Activated B cell treated with CpG ODN at 0.5 μM for 24 hours (primary cell): ENCODE data around the gene ZNF578. TPM values are rescaled to one million over a fixed set of nuclear protein-coding genes. Genes with fewer than 3 reads are reported as not detected.
"Not testable (repeated sequence)": the region's sequence is repeated elsewhere in the genome, so short reads cannot be mapped to it uniquely, and the experiment has no call there.

ENCODE experiments used
- ATAC-seq: fragments of 200-7000 bp; cut with Tn5 transposase; one replicate; pipeline ENCODE4 v1.10.0; 2021; ENCODE audit warnings: low read depth, mild to moderate bottlenecking, moderate library complexity
- CTCF ChIA-PET: fragments of 350-600 bp; sonication (Branson Sonifier 250); formaldehyde crosslinking; loops from one replicate; lab custom pipeline; 2021; ENCODE audit warnings: antibody characterized with exemption; lab: Charles Lee
- POLR2A ChIA-PET: fragments of 350-600 bp; sonication (Branson Sonifier 250); formaldehyde crosslinking; loops from one replicate; lab custom pipeline; 2021; ENCODE audit warnings: antibody characterized with exemption; lab: Charles Lee
- DNase-seq: peaks from one replicate; pipeline ENCODE4 v3.0.0; 2022
- H3K27ac Mint-ChIP-seq: one replicate; pipeline ENCODE4 v1.8.0; 2020; ENCODE audit warnings: mixed read lengths
- H3K27me3 Mint-ChIP-seq: one replicate; pipeline ENCODE4 v1.8.0; 2021; ENCODE audit warnings: mixed read lengths
- H3K36me3 Mint-ChIP-seq: one replicate; pipeline ENCODE4 v1.8.0; 2021; ENCODE audit warnings: low read depth, mixed read lengths
- H3K4me1 Mint-ChIP-seq: one replicate; pipeline ENCODE4 v1.8.0; 2021; ENCODE audit warnings: mixed read lengths
- H3K4me3 Mint-ChIP-seq: one replicate; pipeline ENCODE4 v1.8.0; 2020; ENCODE audit warnings: mild to moderate bottlenecking, mixed read lengths
- H3K9me3 Mint-ChIP-seq: one replicate; pipeline ENCODE4 v1.8.0; 2020; ENCODE audit warnings: mixed read lengths
- CTCF ChIP-seq: fragments of 200-600 bp; IDR thresholded peaks from one replicate; pipeline ENCODE4 v1.8.0; 2022; ENCODE audit warnings: antibody characterized with exemption, mild to moderate bottlenecking
- intact Hi-C: fragments of 100-400 bp; cut with micrococcal nuclease; formaldehyde crosslinking; loops from one replicate; pipeline ENCODE4 v1.15.1; 2024
- total RNA-seq: library from RNA; stranded (reverse); gene quantifications from 2 replicates; pipeline ENCODE4 v1.2.3, GENCODE V29; 2022

ZNF578 gene
- total RNA-seq, 1 donor from 2014 or later, result 2.8 TPM

DNA sequence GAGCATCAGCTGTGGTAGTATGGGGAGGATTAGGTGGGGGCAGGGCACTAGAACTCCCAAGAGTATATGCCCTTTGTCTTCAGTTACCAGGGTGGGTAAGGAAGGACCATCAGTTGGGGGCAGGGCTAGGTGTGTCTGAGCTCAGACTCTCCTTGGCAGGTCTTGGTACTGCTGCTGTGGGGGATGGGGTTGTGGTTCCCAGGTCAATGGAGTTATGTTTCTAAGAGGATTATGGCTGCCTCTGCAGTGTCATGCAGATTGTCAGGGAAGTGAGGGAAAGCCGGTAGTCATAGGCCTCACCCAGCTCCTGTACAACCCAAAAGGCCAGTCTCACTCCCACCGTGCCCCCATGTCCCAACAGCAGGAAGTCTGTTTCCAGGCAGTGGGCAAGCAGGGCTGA is 8.8 kb upstream of the ZNF578 start:
- TF ChIP-seq CTCF, result no peak
- intact Hi-C loops, result no loop called here
- H3K36me3 Mint-ChIP-seq, result peaks cover 7% of the 10 kb centered on the region
- no peak for DNase-seq
- H3K9me3 Mint-ChIP-seq, result peaks cover 52% of the 10 kb centered on the region
- H3K4me3 Mint-ChIP-seq, result no peak overlapping the region
- ChIA-PET CTCF (no interaction called here), POLR2A (interaction anchor here (0.6 kb wide), 1 partner anchor 659 kb away, joined by 3 read pairs; no protein-coding TSS in a partner anchor)
- no peak overlapping the region for H3K27ac Mint-ChIP-seq
- no peaks in the 10 kb centered on the region for H3K27me3 Mint-ChIP-seq
- H3K4me1 Mint-ChIP-seq, result no peaks in the 10 kb centered on the region
- no peak for ATAC-seq

DNA sequence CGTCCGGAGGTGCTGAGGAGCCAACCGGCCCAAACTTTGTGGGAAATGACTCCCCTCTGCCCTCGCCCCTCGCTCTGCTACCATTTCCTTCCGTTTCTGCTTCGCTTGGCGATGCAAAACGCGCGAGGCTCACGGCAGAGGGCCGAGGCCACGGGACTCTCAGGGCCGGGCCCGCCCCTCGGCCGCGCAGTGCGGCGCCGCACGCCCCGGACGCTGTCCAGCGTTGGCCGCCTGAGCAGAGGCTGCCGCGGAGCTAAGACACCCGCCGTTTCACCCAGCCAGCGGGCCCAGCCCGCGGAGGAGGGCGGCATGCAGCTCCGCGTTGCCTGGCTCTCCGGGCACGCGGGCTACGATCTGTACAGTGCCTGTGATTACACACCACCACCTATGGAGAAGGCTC is 2.1 kb upstream of the ZNF578 start:
- CTCF ChIA-PET, result interaction anchor here (0.6 kb wide), 1 partner anchor 73 kb away, joined by 3 read pairs; no protein-coding TSS in a partner anchor
- intact Hi-C loops, result no loop called here
- no peak overlapping the region for H3K4me3 Mint-ChIP-seq
- H3K4me1 Mint-ChIP-seq, result peaks cover 14% of the 10 kb centered on the region
- ATAC-seq (no peak), DNase-seq (no peak)
- POLR2A ChIA-PET, result no interaction called here
- H3K36me3 Mint-ChIP-seq, result peaks cover 39% of the 10 kb centered on the region
- no peaks in the 10 kb centered on the region for H3K27me3 Mint-ChIP-seq
- TF ChIP-seq CTCF, result no peak
- peaks cover 56% of the 10 kb centered on the region for H3K9me3 Mint-ChIP-seq
- no peak overlapping the region for H3K27ac Mint-ChIP-seq

DNA sequence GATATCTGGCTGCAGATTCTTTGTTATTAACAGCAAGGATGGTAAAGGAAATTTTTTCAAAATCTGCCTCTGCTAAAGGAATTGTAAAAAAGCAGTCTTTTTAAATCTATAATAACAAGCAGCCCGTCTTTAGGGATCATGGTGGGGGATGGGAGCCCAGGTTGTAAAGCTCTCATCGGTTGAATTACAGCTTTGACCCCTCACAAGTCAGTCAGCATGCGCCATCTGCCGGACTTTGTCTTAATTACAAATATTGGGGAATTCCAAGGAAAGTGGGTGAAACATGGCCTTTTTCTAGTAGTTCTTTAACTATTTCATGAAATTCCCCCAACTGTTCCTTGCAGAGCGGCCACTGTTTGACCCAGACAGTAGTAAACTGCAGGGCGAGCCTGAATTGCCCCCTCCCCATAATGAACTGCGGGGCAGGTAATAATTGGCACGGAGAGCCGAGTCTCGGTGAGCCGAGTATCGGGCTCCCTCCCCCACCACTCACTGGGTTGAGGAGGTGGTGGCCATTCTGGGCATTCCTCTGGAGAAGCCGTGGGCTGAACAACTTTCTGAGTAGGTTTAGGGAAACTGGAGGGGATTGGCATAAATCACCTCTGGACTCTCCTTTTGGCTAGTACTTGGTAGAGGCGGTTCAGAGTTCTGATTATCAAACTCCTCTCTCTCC is 11.6 kb downstream of the ZNF578 start:
- ChIA-PET POLR2A (no interaction called here), CTCF (no interaction called here)
- ATAC-seq (no peak), DNase-seq (no peak)
- Mint-ChIP-seq H3K4me1 (no peaks in the 10 kb centered on the region), H3K9me3 (peaks cover 65% of the 10 kb centered on the region), H3K27ac (no peak overlapping the region), H3K36me3 (peaks cover 62% of the 10 kb centered on the region), H3K4me3 (no peak overlapping the region), H3K27me3 (no peaks in the 10 kb centered on the region)
- intact Hi-C loops, result no loop called here
- TF ChIP-seq CTCF, result no peak

DNA sequence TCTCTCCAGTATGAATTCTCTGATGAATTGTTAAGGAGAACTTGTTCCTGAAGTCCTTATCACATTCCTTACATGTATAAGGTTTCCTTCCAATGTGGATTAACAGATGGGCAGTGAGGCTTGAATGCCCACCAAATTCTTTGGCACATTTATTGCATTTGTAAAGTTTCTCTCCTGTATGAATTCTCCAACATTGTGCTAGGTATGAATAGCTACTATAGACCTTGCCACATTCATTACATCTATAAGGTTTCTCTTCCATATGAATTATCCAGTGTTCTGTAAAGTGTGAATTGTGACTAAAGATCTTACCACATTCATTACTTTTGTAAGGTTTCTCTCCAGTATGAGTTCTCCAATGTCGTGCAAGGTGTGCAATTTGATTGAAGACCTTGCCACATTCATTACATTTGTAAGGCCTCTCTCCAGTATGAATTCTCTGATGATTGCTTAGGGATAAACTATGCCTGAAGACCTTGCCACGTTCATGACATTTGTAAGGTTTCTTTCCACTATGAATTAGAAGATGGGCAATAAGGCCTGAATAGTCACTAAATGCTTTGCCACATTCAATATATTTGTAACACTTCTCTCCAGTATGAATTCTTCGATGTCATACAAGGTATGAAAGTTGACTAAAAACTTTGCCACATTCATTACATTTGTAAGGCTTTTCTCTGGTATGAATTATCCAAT is 20.4 kb downstream of the ZNF578 start:
- ATAC-seq (no peak), DNase-seq (no peak)
- POLR2A ChIA-PET, result no interaction called here
- intact Hi-C loops, result no loop called here
- H3K36me3 Mint-ChIP-seq, result peaks cover 72% of the 10 kb centered on the region
- no peak overlapping the region for H3K4me3 Mint-ChIP-seq
- no peaks in the 10 kb centered on the region for H3K27me3 Mint-ChIP-seq
- no peak for TF ChIP-seq CTCF
- H3K4me1 Mint-ChIP-seq, result no peaks in the 10 kb centered on the region
- CTCF ChIA-PET, result no interaction called here
- no peak overlapping the region for H3K27ac Mint-ChIP-seq
- peaks cover 62% of the 10 kb centered on the region for H3K9me3 Mint-ChIP-seq

GRCh38 chr19:52474351-52475127 is 21.2 kb downstream of the ZNF578 start:
- Mint-ChIP-seq H3K4me1 (no peaks in the 10 kb centered on the region), H3K4me3 (no peak overlapping the region), H3K9me3 (peaks cover 58% of the 10 kb centered on the region), H3K36me3 (peaks cover 69% of the 10 kb centered on the region), H3K27ac (no peak overlapping the region), H3K27me3 (no peaks in the 10 kb centered on the region)
- intact Hi-C loops, result no loop called here
- DNase-seq (no peak), ATAC-seq (no peak)
- ChIA-PET POLR2A (no interaction called here), CTCF (no interaction called here)
- no peak for TF ChIP-seq CTCF

DNA sequence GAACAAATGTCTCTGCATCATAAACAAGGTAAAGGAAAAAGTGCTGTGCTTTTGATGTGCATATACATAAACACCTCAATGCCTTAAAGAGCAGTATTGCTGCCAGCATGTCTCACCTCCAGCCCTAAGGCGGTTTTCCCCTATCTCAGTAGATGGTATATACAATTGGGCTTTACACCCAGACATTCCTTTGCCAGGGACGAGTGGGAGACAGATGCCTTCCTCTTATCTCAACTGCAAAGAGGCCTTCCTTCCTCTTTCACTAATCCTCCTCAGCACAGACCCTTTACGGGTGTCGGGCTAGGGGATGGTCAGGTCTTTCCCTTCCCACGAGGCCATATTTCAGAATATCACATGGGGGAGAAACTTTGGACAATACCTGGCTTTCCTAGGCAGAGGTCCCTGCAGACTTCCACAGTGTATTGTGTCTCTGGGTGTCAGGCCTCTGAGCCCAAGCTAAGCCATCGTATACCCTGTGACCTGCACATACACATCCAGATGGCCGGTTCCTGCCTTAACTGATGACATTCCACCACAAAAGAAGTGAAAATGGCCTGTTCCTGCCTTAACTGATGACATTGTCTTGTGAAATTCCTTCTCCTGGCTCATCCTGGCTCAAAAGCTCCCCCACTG is 30.9 kb downstream of the ZNF578 start:
- H3K4me3 Mint-ChIP-seq, H3K27me3 Mint-ChIP-seq, intact Hi-C loops, DNase-seq, CTCF ChIA-PET, ATAC-seq, H3K4me1 Mint-ChIP-seq, H3K27ac Mint-ChIP-seq, POLR2A ChIA-PET: not testable (repeated sequence)
- H3K9me3 Mint-ChIP-seq, result peaks cover 27% of the 10 kb centered on the region
- peaks cover 17% of the 10 kb centered on the region for H3K36me3 Mint-ChIP-seq

DNA sequence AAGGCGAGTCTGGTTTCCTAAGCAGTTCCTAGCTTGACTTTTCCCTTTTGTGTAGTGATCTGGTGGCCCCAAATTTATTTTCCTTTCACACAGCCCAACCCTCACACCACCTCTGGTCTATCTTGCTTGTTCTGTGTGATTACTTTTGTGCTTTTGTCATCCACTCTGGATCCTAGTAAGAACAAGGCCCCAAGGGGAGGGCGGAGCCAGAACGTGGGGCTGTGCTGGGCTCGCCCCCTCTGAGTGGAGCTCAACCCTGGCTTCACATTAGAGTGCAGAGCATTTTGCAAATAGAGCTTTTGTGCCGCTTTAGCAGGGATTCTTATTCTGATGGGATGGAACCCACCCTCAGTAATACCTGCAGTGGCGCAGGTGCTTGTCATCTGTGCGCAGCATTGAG is 31.7 kb downstream of the ZNF578 start:
- not testable (repeated sequence) for ATAC-seq

More for the DNA sequence above, 31.7 kb downstream of the ZNF578 start:
- intact Hi-C loops, H3K4me3 Mint-ChIP-seq, DNase-seq, H3K27me3 Mint-ChIP-seq, CTCF ChIA-PET, H3K27ac Mint-ChIP-seq, POLR2A ChIA-PET, H3K4me1 Mint-ChIP-seq: not testable (repeated sequence)
- Mint-ChIP-seq H3K9me3 (peaks cover 27% of the 10 kb centered on the region), H3K36me3 (peaks cover 17% of the 10 kb centered on the region)
